Activated CD8-positive, alpha-beta memory T cell treated with anti-CD3 and anti-CD28 coated beads for 36 hours (primary cell): ENCODE results near the gene TMEM271. TPM values are rescaled to one million over a fixed set of nuclear protein-coding genes. Genes with fewer than 3 reads are reported as not detected.

Source experiments
- CTCF ChIA-PET: fragments of 350-600 bp; sonication (Branson Sonifier 250); formaldehyde crosslinking; loops from one replicate; lab custom pipeline; 2021; ENCODE audit warnings: antibody characterized with exemption; lab: Charles Lee
- POLR2A ChIA-PET: fragments of 350-600 bp; sonication (Branson Sonifier 250); formaldehyde crosslinking; loops from one replicate; lab custom pipeline; 2021; ENCODE audit warnings: antibody characterized with exemption; lab: Charles Lee
- total RNA-seq, 2 experiments: library from RNA; stranded (reverse); gene quantifications; one replicate each; pipeline ENCODE4 v1.2.3, GENCODE V29; 2021

The TMEM271 gene
- total RNA-seq, 2 experiments from 2014 or later, result not detected

DNA sequence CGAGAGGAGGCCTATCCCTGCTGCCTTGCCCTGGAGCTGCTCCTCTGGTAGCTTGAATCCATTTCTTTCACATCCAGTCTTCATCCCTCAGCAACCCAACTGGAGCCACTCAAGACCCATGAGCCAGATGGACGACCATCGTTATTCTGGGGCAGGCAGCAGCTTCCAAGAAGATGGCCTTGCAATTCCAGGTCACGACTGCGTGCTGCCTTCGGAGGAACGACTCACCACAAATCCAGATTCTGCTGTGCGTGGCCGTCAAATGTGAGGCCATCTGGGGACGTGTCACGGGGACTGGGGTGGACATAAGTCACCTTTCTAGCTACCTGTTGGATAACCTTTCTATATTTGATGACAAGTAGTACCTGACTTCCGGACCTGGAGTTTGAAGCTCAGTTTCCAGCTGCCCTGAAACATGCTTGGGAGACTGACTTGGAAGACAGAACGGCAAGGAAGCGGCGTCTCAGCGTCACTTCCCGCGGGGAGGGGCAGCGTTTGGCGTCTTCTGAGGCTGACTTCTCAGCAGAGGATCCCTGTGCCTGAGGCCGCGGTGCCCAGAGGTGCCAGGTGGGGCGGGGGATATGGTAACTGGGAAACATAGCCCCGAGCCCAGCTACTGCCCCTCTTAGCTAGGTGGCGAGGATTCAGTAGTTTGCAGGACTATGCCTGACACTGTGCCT is 11.7 kb upstream of the TMEM271 start:
- CTCF ChIA-PET, result no interaction called here
- POLR2A ChIA-PET, result no interaction called here

DNA sequence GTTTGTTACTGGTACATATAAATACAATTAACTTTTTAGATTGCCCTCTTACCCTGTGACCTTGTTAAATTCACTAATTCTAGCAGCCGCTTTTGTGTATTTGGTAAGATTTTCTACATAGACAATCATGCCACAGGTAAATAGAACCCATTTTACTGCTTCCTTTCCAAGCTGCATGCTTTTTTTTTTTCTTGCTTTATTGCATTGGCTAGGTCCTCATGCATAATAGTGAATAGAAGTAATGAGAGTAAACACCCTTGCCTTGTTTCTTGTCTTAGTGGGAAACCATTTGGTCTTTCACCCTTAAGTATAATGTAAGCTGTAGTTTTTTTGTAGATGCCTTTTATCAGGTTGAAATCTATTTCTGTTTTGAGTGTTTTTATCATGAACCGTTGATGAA is 7.7 kb upstream of the TMEM271 start:
- POLR2A ChIA-PET, result no interaction called here
- CTCF ChIA-PET, result no interaction called here

DNA sequence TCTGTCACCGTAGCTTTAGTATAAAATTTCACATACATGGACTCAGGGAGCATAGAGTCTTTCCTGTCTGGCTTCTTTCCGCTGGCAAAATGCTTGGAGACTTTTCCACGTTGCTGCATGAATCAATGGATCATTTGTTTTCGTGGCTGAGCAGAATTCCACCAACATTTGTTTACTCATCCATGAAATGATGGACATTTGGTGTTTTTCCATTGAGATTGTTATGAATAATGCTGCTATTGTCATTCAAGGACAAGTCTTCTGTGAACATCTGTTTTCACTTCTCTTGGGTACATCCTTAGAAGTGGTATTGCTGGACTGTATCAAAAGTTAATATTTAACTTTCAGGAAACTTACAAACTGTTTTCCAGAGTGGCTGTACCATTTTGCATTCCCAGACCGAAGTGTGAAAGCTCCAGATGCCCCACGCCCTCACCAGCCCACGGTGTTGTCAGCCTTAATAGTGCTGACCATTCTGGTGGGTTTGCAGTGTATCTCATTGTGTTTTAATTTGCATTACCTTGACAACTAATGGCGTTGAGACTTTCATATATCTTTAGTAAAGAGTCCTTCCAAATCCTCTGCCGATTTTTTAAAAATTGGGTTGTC is 5.8 kb upstream of the TMEM271 start:
- POLR2A ChIA-PET, result no interaction called here
- CTCF ChIA-PET, result no interaction called here

DNA sequence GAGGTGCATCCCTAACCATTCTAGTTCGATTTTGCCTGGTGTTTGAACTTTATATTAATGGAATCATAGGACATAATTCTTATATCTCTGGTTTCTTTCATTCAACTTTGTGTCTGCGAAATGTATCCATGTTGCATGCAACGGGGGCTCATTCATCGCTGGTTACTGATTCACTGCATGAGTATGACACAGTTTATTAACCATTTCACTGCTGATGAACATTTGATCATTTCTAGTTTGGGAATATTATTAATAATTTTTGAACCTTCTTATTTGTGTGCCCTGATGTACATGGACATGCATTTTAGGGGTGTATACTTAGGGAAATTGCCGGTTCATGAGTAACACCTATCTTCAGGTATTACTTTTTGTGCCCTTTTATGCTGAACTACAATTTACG is 5.1 kb upstream of the TMEM271 start:
- CTCF ChIA-PET, result no interaction called here
- POLR2A ChIA-PET, result no interaction called here

DNA sequence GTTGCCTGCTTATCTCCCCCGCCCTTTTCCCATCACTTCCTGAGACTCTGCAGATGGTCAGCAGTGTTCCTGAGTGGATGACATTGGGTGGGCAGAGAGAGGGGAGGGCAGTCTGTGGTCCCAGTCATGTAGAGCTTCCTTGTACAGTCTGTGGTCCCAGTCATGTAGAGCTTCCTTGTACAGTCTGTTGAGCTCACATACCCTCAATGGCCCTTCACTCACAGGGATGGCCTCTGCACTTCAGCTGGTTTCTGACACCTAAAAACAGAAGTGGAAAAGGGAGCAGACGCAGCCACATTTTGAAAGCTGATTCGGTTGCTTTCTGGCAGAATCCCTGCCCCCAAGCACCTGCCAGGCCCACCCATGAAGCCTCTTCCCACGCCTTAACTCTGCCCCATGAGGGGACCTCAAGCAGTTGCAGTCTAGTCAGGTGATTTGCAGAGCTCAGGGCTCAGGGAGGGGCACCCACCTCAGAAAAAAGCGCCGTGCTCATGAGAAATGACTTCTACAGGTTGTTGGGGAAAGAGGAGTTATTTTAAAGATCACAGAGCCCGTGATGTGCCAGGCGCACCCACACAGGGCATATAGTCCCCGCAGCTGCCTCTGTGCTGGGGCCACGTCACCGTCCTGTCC is 3.6 kb upstream of the TMEM271 start:
- ChIA-PET POLR2A (interaction anchor here (0.8 kb wide), 1 partner anchor 84 kb away, joined by 4 read pairs; no protein-coding TSS in a partner anchor), CTCF (no interaction called here)

DNA sequence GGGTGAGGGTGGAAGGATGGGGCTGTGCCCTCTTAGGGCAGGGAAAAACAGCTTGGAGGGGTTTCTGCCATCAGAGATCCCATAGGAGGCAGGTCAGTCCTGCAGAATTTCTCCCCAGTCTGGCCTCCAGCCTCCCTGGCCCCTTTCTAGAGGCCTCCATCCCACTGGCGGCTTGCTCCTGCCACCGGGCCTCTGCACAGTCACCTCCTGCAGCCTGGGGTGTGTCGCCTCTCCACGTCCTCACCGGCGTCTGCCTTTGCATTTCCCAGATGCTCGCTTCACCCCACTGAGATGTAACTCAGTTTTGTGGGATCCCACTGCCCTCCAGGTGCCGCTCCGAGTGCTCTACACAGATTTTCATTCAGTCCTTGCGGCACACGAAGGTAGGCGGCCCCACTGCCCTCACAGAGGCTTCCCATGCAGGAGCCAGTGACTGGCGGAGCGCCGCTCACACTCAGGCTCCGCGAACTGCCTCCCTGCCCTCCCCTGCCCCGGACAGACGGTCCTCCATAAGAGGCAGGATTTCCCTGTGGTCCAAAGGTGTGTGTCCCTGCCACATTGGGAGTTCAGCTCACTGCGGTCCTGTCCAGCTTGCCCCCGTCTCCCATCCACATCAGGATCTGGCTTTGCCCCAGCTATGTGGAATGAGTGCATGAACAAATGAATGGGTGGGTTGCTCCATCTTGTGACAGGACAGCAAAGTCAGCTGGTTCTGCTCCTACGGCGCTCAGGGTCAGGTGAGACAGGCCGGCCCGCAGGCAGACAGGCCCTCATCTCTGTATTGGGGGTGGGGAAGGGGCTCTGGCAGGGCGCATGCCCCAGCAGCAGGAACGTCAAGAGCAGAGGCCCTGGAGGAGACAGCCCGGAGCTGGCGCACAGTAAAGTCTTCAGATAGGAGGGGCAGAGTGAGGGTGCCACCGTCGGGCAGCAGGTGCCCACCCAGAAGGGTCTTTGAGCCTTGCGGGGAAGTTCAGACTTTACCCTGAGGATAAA is 2.7 kb upstream of the TMEM271 start:
- ChIA-PET CTCF (no interaction called here), POLR2A (no interaction called here)

DNA sequence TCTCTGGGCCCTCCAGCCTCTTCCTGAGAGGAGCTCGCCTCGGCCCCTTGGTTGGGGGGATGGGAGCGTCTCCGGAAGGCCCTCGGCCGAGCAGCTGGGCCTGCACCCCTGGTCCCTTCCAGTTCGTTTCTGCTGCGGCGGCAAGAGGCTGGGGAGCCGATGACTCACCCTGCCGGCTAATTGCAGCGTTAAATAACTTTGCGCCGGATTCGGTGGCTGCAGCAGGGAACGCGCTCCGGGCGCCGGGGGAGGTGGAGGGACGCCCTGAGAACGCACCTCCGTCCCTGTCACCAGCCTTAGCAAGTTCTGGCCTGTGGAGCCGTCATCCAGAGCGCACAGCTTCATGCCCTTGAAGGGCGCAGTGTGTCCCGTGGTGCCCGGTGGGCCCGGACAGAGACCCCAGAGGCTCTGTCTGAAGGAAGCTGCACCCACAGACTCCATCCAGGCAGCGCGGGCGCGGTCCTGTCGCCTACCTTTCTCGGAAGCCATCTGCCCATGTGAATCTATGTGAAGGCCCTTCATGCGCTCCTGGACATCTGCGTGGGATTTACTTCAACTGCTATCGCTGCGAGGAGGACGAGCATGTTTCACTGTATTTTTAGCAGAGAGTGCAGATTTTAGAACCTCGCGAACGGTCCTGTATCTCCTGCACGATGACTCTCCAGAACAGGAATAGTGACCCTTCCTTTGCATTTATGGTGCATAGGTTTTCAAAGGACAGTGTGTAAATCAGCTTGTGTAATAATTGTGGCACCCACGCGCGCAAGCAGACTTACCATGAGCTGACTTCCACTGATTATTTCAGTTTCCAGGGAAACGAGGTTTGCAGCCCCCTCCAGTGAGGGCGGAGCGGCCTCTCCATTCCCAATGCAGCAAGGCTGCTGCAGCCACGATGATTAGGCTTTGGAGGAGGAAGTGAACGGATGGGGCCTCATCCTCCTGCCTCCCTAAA is 1.7 kb upstream of the TMEM271 start:
- POLR2A ChIA-PET, result no interaction called here
- CTCF ChIA-PET, result no interaction called here

DNA sequence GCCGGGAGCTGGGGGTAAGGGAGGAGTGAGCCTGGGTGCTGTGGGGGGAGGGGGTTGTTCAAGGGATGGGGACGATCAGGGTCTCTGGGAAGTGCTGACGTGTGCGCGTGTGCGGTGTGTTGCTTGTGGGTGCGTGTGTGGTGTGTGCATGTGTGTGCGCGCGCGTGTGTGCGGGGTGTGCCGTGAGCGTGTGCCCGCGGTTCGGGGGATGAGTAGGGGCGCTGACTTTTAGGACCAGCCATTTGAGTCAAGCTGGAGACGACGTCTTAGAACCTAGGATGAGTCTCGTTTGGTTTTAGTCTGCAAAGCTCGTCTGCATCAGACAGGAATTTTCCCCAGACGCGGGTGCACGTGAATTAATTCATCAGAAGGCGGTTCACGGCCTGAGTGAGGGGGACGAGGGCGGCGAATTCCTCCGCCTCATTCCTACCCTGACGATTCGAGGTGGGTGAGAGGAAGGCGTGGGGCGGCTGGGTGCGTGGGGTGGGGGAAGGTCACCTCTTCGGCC is 950 bp upstream of the TMEM271 start:
- ChIA-PET CTCF (no interaction called here), POLR2A (no interaction called here)

DNA sequence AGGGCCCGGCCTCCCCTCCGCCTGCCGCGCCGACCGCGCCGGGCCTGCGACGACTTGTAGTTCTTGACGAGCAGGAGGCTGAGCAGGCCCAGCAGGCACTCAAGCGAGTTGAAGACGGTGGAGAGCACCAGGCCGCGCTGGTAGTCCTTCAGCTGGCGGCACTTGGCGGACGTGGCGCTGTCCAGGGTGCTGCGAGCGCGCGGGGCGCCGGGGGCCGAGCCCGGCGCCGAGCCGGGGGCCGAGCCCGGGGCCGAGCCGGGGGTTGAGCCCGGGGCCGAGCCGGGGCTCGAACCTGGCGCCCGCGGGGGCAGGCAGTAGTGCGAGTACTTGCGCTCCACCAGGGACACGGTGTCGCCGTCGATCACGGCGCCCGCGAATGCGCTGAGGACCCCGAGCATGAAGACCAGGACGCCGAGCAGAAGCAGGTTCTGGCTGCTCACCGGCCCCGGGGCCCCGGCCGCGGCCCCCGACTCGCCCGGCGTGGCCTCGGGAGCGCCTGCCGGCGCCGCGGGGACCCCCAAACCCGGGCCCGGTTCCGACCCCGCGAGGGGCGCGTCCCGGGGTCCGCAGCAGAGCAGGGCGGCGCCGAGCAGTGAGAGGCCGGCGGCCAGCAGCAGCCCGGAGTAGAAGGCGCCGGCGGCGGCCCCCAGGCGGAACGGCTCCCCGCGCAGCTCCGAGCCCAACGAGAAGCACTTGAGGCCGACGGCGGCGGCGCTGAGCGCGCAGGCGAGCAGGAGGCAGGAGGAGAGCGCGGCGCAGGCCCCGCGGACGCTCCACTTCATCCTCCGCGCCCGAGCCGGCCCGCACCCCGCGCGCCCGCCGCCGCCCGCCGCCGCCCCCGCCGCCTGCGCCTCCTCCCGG is 584 bp downstream of the TMEM271 start:
- CTCF ChIA-PET, result no interaction called here
- POLR2A ChIA-PET, result no interaction called here

DNA sequence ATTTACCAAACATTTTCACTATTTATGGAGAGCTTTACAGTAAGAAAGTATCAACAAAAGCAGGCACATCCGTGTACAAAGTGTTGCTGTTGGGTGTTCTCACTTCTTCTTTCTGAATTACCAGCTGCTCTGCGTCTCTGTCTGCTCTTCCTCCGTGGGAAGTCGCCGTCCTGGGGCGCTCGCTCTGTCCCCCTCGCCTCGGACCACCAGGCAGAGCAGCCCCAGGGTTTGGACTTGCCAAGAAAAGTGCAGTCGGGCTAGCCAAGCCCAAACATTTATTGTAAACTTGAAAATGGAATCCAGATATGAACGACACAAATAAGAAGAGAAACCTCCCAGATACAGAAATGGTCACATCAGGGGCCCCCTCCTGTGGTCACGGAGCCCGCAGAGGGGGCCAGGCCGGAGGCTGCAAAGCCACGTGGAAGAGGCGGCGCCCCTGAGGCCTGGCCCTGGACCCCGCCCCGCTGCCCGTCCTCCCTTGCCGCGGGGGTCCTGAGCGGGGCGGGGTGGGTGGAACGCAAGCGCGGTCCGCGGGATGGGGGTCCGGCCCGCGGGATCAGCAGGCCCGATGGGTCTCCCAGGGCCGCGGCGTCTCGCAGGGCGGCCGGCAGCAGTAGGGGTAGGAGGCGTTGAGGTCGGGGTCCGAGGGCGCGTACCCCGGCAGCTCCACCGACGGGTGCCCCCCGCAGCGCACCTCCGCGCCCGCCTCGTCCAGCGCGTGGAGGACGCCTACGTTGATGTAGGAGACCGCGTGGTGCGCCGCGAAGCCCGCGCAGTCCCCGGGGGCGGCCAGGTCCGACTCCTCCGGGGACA is 1.5 kb downstream of the TMEM271 start:
- ChIA-PET POLR2A (no interaction called here), CTCF (no interaction called here)

DNA sequence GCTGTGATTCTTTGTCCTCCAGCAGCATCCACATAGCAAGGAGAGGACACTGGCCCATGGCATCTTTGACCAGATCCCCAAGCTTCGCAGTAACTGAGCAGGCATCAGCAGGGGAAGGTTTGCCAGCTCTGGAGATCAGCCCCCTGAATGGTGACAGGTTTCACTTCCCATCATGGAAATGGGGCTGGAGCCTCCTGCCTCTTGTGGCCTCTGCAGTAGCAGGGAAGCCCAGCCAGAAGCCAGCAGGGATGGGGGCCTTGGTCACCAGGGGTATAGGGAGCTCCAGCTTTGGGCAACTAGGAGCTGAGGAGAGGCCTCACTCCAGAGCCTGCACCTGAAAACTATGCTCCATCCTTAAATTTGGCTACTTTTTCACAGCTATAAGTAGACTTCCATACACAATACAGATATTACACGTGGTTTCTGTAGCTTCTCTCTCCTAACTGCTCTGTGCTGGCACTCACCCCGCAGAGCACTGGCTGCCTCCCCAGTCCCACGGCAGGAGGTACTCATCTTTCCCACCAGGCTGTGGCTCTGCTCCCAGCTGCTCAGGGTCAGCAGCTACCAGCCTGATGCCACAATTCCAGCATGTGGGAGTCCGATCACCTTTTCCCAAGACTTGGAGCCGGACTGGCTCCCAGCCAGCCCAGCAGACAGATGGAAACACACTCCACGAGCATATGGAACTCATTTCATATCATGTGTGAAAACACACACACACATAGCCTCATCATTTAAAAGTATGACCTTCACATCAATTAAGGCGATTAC is 2.8 kb downstream of the TMEM271 start:
- ChIA-PET POLR2A (no interaction called here), CTCF (no interaction called here)

DNA sequence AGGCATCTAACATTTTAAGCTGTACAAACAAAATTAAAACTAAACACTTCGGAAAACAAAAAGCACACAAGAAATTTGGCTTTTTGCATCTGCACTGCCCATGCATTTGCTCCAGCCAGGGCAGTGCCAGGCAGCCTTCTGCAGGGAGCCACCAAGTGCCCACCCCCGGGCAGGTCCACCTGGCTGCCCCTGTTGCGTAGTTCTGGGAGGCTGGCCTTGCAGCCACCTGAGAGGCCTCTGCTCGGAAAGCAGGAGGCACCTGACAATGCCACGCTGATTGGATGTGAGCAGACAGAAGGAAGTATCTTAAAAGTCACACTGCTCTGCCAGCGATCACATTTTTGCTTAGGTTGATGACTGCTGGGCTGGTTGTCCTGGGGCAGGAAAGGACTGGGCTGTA is 3.5 kb downstream of the TMEM271 start:
- CTCF ChIA-PET, result no interaction called here

DNA sequence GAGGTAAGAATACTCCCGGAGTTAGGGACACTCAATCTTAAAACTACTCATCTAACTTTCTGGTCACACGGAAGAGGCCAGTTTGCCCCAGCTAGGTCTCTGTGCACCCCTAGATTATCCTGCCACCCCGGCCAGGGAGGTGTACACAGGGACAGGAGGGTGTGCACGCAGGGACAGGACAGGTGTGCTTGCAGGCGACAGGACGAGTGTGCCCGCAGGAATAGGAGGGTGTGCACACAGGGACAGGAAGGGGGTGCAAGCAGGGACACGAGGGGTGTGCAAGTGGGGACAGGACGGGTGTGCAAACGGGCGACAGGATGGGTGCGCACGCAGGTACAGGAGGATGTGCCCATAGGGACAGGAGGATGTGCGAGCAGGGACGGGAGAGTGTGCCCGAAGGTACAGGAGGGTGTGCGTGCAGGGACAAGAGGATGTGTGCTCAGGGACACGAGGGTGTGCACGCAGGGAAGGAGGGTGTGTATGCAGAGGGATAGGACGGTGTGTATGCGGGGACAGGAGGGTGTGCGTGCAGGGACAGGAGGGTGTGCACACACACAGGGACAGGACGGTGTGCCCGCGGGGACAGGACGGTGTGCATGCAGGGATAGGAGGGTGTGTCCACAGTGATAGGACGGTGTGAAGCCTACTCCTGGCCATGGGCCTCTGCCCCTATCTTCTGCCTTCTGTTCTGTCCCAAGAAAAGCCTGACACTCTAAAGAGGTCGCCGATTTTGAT is 4.1 kb downstream of the TMEM271 start:
- ChIA-PET POLR2A (no interaction called here), CTCF (no interaction called here)

More for the DNA sequence above, 3.5 kb downstream of the TMEM271 start:
- POLR2A ChIA-PET, result no interaction called here

DNA sequence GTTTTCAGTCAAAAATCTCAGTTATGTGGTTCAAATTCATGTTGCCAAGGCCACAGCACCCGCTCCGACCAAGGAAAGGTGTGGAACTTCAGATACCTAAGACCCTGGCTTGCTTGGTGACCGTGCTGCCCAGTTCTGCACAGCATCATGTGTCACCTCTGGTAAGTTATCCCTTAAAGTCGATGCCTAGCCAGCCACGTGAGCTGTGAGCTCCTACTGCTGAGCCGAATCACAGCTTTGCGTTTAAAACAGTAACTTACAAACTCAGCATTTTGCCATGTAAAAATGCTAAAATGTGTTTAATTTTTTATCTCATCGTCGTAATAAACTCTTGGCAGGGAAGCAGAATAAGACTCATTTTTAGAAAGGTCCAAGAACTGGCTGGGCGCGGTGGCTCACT is 5.3 kb downstream of the TMEM271 start:
- ChIA-PET POLR2A (no interaction called here), CTCF (no interaction called here)

DNA sequence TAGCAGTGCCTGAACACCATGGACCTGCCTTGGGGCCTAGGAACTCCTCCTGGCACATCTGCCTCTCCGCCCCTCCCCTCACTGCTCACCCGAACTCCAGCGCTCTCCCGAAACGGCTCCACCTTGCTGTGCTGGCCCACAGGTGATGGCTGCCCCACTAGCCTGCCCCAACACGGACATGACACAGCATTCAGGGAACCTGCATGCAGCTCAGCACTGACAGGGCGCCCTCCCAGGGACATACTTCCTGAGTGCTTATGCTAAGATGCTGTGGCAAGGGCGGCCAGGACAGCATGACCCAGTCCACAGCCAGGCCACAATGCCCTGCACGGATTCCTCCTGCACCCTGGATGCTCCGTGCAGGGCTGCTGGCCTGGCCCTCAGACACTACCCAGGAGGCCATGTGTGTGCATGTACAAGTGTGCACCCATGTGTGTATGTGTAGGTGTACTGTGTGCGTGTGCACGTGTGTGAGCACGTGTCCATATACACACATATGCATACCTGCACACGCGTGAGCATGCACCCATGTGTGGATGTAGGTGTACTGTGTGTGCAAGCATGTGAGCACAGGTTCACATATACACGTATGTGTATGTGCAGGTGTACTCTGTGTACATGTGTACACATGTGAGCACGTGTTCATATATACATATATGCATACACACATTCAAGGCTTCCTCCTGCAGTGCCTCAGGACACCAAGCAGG is 6.0 kb downstream of the TMEM271 start:
- CTCF ChIA-PET, result no interaction called here
- POLR2A ChIA-PET, result no interaction called here
